ENCODE data around the gene RUNX2. TPM values are rescaled to one million over a fixed set of nuclear protein-coding genes. Genes with fewer than 3 reads are reported as not detected.

Gene RUNX2
- total and polyA plus RNA-seq, 8 donors, result 0.09 to 3.8 (median 0.35) TPM

GRCh38 chr6:45634231-45634630, 306.1 kb downstream of the RUNX2 start:
- intact Hi-C loops (cut with DNase I), result no loop called here
- no peaks in the 10 kb centered on the region for H3K9me3 ChIP-seq
- no peak for ATAC-seq
- no peaks in the 10 kb centered on the region for H3K4me1 ChIP-seq
- no peak for DNase-seq
- no peaks in the 10 kb centered on the region for H3K27me3 ChIP-seq
- H3K36me3 ChIP-seq, result no peaks in the 10 kb centered on the region
- TF ChIP-seq, protein P1, sequence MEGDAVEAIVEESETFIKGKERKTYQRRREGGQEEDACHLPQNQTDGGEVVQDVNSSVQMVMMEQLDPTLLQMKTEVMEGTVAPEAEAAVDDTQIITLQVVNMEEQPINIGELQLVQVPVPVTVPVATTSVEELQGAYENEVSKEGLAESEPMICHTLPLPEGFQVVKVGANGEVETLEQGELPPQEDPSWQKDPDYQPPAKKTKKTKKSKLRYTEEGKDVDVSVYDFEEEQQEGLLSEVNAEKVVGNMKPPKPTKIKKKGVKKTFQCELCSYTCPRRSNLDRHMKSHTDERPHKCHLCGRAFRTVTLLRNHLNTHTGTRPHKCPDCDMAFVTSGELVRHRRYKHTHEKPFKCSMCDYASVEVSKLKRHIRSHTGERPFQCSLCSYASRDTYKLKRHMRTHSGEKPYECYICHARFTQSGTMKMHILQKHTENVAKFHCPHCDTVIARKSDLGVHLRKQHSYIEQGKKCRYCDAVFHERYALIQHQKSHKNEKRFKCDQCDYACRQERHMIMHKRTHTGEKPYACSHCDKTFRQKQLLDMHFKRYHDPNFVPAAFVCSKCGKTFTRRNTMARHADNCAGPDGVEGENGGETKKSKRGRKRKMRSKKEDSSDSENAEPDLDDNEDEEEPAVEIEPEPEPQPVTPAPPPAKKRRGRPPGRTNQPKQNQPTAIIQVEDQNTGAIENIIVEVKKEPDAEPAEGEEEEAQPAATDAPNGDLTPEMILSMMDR (IDR thresholded peaks at IDR 0.05), result no peak
- no peak overlapping the region for H3K4me3 ChIP-seq
- 84 to 86% methylated on average over 4 of the region's 4 CpGs for WGBS, 2 donors
- no peak overlapping the region for H3K27ac ChIP-seq
- FAIRE-seq, result no peak

- no peak for DNase-seq
- H3K27ac ChIP-seq, result no peak overlapping the region
- no peaks in the 10 kb centered on the region for H3K36me3 ChIP-seq
- 57 to 73% methylated on average over 8 of the region's 8 CpGs for WGBS, 2 donors
- no peaks in the 10 kb centered on the region for H3K27me3 ChIP-seq
- H3K4me3 ChIP-seq, result no peak overlapping the region
- no peak for ATAC-seq
- no peak for FAIRE-seq
- intact Hi-C loops (cut with DNase I), result no loop called here
- H3K4me1 ChIP-seq, result no peaks in the 10 kb centered on the region
- TF ChIP-seq, protein P1 (IDR thresholded peaks at IDR 0.05), result no peak
- no peaks in the 10 kb centered on the region for H3K9me3 ChIP-seq
These were observed 307.2 kb downstream of the RUNX2 start for GRCh38 chr6:45635284-45635867.

DNA sequence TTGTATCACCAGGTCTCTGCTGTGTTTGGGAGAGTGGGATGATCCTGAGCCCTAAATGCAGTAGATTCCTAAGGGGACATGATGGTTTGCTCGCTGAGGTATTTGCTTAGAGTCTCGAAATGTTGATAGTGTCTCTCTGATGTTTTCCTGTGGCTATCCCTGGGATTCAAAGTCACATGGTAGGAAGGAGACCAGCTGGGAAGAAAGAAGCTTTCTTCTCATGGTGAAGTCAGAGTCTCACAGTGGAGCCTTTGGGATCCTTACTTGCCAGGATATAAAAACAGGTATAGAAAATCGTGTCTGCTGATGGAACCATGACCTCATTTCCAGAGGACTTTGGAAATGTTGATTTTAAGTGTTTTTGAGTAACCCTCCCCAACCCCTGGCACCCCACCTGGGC, 308.9 kb downstream of the RUNX2 start:
- intact Hi-C loops (cut with DNase I), result no loop called here
- ATAC-seq (no peak), FAIRE-seq (no peak)

DNA sequence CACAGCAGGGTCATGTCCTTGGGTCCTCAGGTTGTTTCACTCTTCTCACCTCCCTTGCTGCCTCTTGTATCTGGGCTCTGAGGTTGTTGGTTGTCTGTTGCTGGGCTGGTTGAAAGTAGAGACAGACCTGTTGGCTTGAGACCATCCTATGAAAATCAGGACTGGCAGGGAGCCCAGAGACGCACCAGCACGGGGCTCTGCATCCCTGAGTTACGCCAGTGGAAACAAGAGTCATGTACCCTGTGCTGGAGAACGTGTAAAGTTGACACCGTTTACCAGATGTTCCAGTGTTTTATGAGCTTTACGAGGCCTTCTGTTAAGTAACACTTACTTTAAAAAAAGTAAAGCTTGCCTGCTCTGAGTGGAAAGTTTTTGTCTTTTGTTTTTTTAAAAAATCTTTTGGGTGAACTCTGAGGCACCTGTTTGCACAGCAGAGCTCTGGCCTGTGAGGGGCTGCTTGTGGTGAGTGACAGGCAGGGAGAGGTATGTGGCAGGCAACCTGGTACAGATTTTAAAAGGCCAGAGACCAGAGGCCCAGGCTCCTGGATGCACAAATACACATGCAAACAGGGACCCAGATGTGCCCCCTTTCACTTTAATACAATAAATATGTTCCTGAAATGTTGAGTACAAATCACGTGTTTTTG, 309.6 kb downstream of the RUNX2 start:
- ATAC-seq (no peak), FAIRE-seq (peak; percentile 64), DNase-seq (no peak)
- intact Hi-C loops (cut with DNase I), result no loop called here
- TF ChIP-seq, protein P1 (IDR thresholded peaks at IDR 0.05), result no peak
- H3K4me1 ChIP-seq, result no peaks in the 10 kb centered on the region
- H3K27ac ChIP-seq, result no peak overlapping the region
- H3K4me3 ChIP-seq, result no peak overlapping the region
- 62 to 63% methylated on average over 7 of the region's 7 CpGs for WGBS, 2 donors
- H3K9me3 ChIP-seq, result no peaks in the 10 kb centered on the region
- H3K27me3 ChIP-seq, result no peaks in the 10 kb centered on the region
- no peaks in the 10 kb centered on the region for H3K36me3 ChIP-seq

More for the DNA sequence above, 308.9 kb downstream of the RUNX2 start:
- Histone ChIP-seq H3K4me3 (no peak overlapping the region), H3K27me3 (no peaks in the 10 kb centered on the region), H3K36me3 (no peaks in the 10 kb centered on the region), H3K4me1 (no peaks in the 10 kb centered on the region), H3K9me3 (no peaks in the 10 kb centered on the region), H3K27ac (no peak overlapping the region)
- TF ChIP-seq, protein P1 (IDR thresholded peaks at IDR 0.05), result no peak
- DNase-seq, result no peak
- 65 to 66% methylated on average over 3 of the region's 3 CpGs for WGBS, 2 donors

DNA sequence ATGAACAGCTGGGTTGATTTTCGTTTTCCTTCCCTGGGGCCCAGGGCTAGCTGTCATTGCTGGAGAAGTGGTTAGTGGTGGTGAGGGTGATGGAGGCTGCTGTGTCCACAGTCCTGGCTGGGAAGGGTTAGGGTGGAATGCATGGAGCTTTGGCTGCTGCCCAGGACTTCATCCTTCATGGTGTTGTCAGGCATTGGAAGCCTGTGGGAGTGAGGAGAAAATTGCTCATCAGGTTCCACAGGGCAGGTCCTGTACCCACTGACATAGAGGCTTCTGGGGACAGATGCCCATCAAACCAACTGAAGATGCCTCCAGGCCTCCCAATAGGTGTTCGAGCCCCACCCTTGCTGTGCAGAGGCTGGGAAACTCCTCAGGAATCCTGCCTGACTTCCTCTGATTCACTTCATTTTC, 312.0 kb downstream of the RUNX2 start:
- no peak overlapping the region for H3K27ac ChIP-seq
- TF ChIP-seq, protein P1 (IDR thresholded peaks at IDR 0.05), result no peak
- FAIRE-seq, result no peak

More for the DNA sequence above, 312.0 kb downstream of the RUNX2 start:
- Histone ChIP-seq H3K9me3 (no peaks in the 10 kb centered on the region), H3K27me3 (no peaks in the 10 kb centered on the region), H3K4me3 (no peak overlapping the region), H3K4me1 (no peaks in the 10 kb centered on the region), H3K36me3 (no peaks in the 10 kb centered on the region)
- WGBS, 2 donors, result 46 to 73% methylated on average over 2 of the region's 2 CpGs
- intact Hi-C loops (cut with DNase I), result no loop called here
- no peak for DNase-seq
- no peak for ATAC-seq

Measured in pancreas (tissue), 10 donors.